Esophagus squamous epithelium (tissue), 4 donors: ENCODE results near the gene ANTKMT.

Experiments
- POLR2A ChIP-seq, 4 donors: fragments of 450-650 bp; IDR thresholded peaks; one replicate each; pipeline ENCODE4 v1.6.1; 2017; ENCODE audit warnings: antibody characterized with exemption in 4 of 4, mild to moderate bottlenecking in 4 of 4, moderate library complexity in 3 of 4
- TF ChIP-seq, protein P1 (sequence below), 6 experiments: fragments of 450-650 bp in 4 of 6; fragments of 200-600 bp in 2 of 6; sonication (generic) in 2 of 6; IDR thresholded peaks; one replicate each; pipeline ENCODE4 v1.5.1; 2016 to 2019; ENCODE audit warnings: antibody characterized with exemption in 6 of 6, mild to moderate bottlenecking in 4 of 6, moderate library complexity in 4 of 6

DNA sequence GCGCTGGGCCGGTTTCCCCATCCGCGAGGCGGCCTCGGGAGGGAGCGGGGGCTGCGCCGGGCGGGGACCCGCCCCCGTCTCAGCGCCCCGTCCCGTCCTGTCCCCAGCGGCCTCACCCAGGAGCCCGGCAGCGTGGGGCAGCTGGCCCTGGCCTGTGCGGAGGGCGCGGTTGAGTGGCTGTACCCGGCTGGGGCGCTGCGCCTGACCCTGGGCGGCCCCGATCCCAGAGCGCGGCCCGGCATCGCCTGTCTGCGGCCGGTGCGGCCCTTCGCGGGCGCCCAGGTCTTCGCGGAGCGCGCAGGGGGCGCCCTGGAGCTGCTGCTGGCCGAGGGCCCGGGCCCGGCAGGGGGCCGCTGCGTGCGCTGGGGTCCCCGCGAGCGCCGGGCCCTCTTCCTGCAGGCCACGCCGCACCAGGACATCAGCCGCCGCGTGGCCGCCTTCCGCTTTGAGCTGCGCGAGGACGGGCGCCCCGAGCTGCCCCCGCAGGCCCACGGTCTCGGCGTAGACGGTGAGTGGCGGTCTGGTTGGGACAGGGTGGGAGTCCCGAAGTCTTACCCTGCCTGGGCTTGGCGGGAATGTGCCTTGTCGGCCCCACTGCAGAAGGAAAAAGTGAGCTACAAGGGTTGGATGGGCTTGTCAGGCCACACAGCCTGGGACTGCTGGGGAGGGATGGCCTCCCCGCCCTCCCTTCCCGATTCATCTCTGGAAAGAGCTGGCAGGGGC is 5.3 kb upstream of the ANTKMT start:
- TF ChIP-seq POLR2A (IDR thresholded peaks at IDR 0.05) = no peak
- TF ChIP-seq, protein P1, sequence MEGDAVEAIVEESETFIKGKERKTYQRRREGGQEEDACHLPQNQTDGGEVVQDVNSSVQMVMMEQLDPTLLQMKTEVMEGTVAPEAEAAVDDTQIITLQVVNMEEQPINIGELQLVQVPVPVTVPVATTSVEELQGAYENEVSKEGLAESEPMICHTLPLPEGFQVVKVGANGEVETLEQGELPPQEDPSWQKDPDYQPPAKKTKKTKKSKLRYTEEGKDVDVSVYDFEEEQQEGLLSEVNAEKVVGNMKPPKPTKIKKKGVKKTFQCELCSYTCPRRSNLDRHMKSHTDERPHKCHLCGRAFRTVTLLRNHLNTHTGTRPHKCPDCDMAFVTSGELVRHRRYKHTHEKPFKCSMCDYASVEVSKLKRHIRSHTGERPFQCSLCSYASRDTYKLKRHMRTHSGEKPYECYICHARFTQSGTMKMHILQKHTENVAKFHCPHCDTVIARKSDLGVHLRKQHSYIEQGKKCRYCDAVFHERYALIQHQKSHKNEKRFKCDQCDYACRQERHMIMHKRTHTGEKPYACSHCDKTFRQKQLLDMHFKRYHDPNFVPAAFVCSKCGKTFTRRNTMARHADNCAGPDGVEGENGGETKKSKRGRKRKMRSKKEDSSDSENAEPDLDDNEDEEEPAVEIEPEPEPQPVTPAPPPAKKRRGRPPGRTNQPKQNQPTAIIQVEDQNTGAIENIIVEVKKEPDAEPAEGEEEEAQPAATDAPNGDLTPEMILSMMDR (IDR thresholded peaks at IDR 0.05) = no peak
